SK-N-SH (cell line): ENCODE data around the gene LENEP. TPM values are rescaled to one million over a fixed set of nuclear protein-coding genes. Genes with fewer than 3 reads are reported as not detected.
A peak's percentile ranks its signal among the peaks of the same experiment; 100 is the strongest.

Source experiments
- CTCF ChIA-PET: fragments of 300-600, 350-600 bp; formaldehyde crosslinking; extraction: SDS; loops from one replicate; lab custom pipeline; 2021; lab: Yijun Ruan, JAX
- POLR2A ChIA-PET: fragments of 350-600 bp; sonication (Branson Sonifier 250); formaldehyde crosslinking; extraction: SDS; loops from one replicate; lab custom pipeline; 2020; ENCODE audit warnings: antibody characterized with exemption, inconsistent platforms; lab: Yijun Ruan, JAX
- DNase-seq: peaks from one replicate; pipeline ENCODE4 v3.0.0; 2012
- H2AFZ ChIP-seq: fragments of 200-600 bp; sonication (generic); 2 replicates; pipeline ENCODE4 v1.8.1; 2016; ENCODE audit warnings: antibody characterized with exemption, mild to moderate bottlenecking, low read depth
- H3F3A ChIP-seq: fragments of 200-600 bp; sonication (generic); replicated peaks from 2 replicates; pipeline ENCODE3; 2016; ENCODE audit warnings: antibody characterized with exemption, mild to moderate bottlenecking; ENCODE audit not compliant: insufficient read depth
- H3K27ac ChIP-seq, 2 experiments: fragments of 200-500 bp in 1 of 2; fragments of 200-600 bp in 1 of 2; sonication (Bioruptor generic) in 1 of 2; sonication (generic), shearing (Covaris generic) in 1 of 2; 2 replicates each; pipeline versions ENCODE4 v1.5.1 to v1.6.1; 2014 to 2016; ENCODE audit warnings: low read depth in 2 of 2, inconsistent platforms in 1 of 2, low read length in 1 of 2, mild to moderate bottlenecking in 1 of 2, mixed read lengths in 1 of 2
- H3K27me3 ChIP-seq: fragments of 200-600 bp; sonication (generic), shearing (Covaris generic); 2 replicates; pipeline ENCODE4 v1.6.1; 2016; ENCODE audit warnings: mixed run types; ENCODE audit not compliant: insufficient read depth
- H3K36me3 ChIP-seq, 2 experiments: fragments of 200-500 bp in 1 of 2; fragments of 200-600 bp in 1 of 2; sonication (Bioruptor generic) in 1 of 2; sonication (generic) in 1 of 2; replicated peaks in 1 of 2; 2 replicates each; pipeline versions ENCODE3 to v1.5.1; 2014 to 2016; ENCODE audit warnings: low read length in 1 of 2, mild to moderate bottlenecking in 1 of 2; ENCODE audit not compliant: insufficient read depth in 2 of 2, control insufficient read depth in 1 of 2
- H3K4me1 ChIP-seq, 2 experiments: fragments of 200-500 bp in 1 of 2; fragments of 200-600 bp in 1 of 2; sonication (Bioruptor generic) in 1 of 2; sonication (generic), shearing (Covaris generic) in 1 of 2; 2 replicates each; pipeline versions ENCODE4 v1.5.1 to v1.6.1; 2014 to 2016; ENCODE audit warnings: low read depth in 1 of 2, low read length in 1 of 2, mixed run types in 1 of 2; ENCODE audit not compliant: insufficient read depth in 2 of 2, control insufficient read depth in 1 of 2
- H3K4me2 ChIP-seq: fragments of 200-600 bp; sonication (generic), shearing (Covaris generic); 2 replicates; pipeline ENCODE4 v1.6.1; 2017; ENCODE audit warnings: mixed run types
- H3K4me3 ChIP-seq, 2 experiments: fragments of 200-500 bp in 1 of 2; fragments of 200-600 bp in 1 of 2; sonication (Bioruptor generic) in 1 of 2; sonication (generic), shearing (Covaris generic) in 1 of 2; 2 replicates each; pipeline versions ENCODE4 v1.5.1 to v1.8.1; 2014 to 2016; ENCODE audit warnings: low read depth in 2 of 2, inconsistent platforms in 1 of 2, low read length in 1 of 2, mild to moderate bottlenecking in 1 of 2, mixed read lengths in 1 of 2, moderate library complexity in 1 of 2
- H3K79me2 ChIP-seq: fragments of 200-600 bp; sonication (generic); 2 replicates; pipeline ENCODE4 v1.8.1; 2017; ENCODE audit warnings: mild to moderate bottlenecking; ENCODE audit not compliant: insufficient read depth
- H3K9ac ChIP-seq: fragments of 200-600 bp; sonication (generic); 2 replicates; pipeline ENCODE4 v1.6.1; 2017; ENCODE audit warnings: mixed run types
- H3K9me2 ChIP-seq: fragments of 200-600 bp; sonication (generic); 2 replicates; pipeline ENCODE4 v1.6.1; 2017; ENCODE audit warnings: mixed run types
- H3K9me3 ChIP-seq: fragments of 200-600 bp; sonication (generic); 2 replicates; pipeline ENCODE4 v1.6.1; 2017; ENCODE audit warnings: mixed run types, mild to moderate bottlenecking, moderate library complexity
- H4K20me1 ChIP-seq: fragments of 200-600 bp; sonication (generic); 2 replicates; pipeline ENCODE4 v1.6.1; 2017; ENCODE audit warnings: mild to moderate bottlenecking, mixed run types; ENCODE audit not compliant: insufficient read depth
- CHD2 ChIP-seq: fragments of 150-350 bp; IDR thresholded peaks from 2 replicates; pipeline ENCODE4 v1.6.1; 2018; ENCODE audit warnings: low read length; ENCODE audit not compliant: partially characterized antibody
- ELF1 ChIP-seq: IDR thresholded peaks from 2 replicates; pipeline ENCODE4 v1.4.0; 2012
- EP300 ChIP-seq, 2 experiments: IDR thresholded peaks; 2 replicates each; pipeline versions ENCODE4 v1.4.0 to v1.6.1; 2012; ENCODE audit warnings: borderline replicate concordance in 1 of 2, low read depth in 1 of 2, low read length in 1 of 2
- FOSL2 ChIP-seq: IDR thresholded peaks from 2 replicates; pipeline ENCODE4 v1.4.0; 2012; ENCODE audit warnings: low read depth, mild to moderate bottlenecking, moderate library complexity, borderline replicate concordance
- GABPA ChIP-seq: IDR thresholded peaks from 2 replicates; pipeline ENCODE4 v1.4.0; 2012; ENCODE audit warnings: low read depth, mild to moderate bottlenecking
- GATA2 ChIP-seq: sonication (generic); formaldehyde crosslinking; IDR thresholded peaks from 2 replicates; pipeline ENCODE4 v1.5.0; 2020; ENCODE audit warnings: mild to moderate bottlenecking, missing genetic modification reagents
- JUND ChIP-seq: IDR thresholded peaks from 2 replicates; pipeline ENCODE4 v1.4.0; 2012
- MEF2A ChIP-seq: IDR thresholded peaks from 2 replicates; pipeline ENCODE4 v1.4.0; 2012; ENCODE audit warnings: low read depth, borderline replicate concordance
- MXI1 ChIP-seq: IDR thresholded peaks from 2 replicates; pipeline ENCODE4 v1.6.1; 2012; ENCODE audit warnings: mild to moderate bottlenecking, low read depth, low read length, improper control_type of control experiment
- PBX3 ChIP-seq: IDR thresholded peaks from 2 replicates; pipeline ENCODE4; 2012
- POLR2AphosphoS5 ChIP-seq: IDR thresholded peaks from 2 replicates; pipeline ENCODE4 v1.6.1; 2012; ENCODE audit warnings: low read depth, low read length
- RAD21 ChIP-seq: IDR thresholded peaks from 2 replicates; pipeline ENCODE4 v1.6.1; 2012; ENCODE audit warnings: mild to moderate bottlenecking, low read length
- SIN3A ChIP-seq: IDR thresholded peaks from 2 replicates; pipeline ENCODE4 v1.6.1; 2012; ENCODE audit warnings: low read depth, mild to moderate bottlenecking, low read length, moderate library complexity, borderline replicate concordance
- TAF1 ChIP-seq: IDR thresholded peaks from 2 replicates; pipeline ENCODE4 v1.6.1; 2012; ENCODE audit warnings: low read depth, mild to moderate bottlenecking, low read length, moderate library complexity, borderline replicate concordance
- TCF12 ChIP-seq: IDR thresholded peaks from 2 replicates; pipeline ENCODE4 v1.4.0; 2012
- TEAD4 ChIP-seq: IDR thresholded peaks from 2 replicates; pipeline ENCODE4 v1.4.0; 2012; ENCODE audit warnings: mild to moderate bottlenecking, borderline replicate concordance; ENCODE audit not compliant: insufficient read depth
- YY1 ChIP-seq: IDR thresholded peaks from 2 replicates; pipeline ENCODE4 v1.4.0; 2012; ENCODE audit warnings: low read depth, mild to moderate bottlenecking
- WGBS: methylation state at CpG from one replicate; pipeline ENCODE4 v1.1.6; 2017; ENCODE audit warnings: low lambda C conversion rate; 5-methylcytosine and 5-hydroxymethylcytosine counted together
- polyA plus RNA-seq, 3 experiments: library from polyadenylated mRNA; depleted of rRNA; stranded (reverse); fragments of >200 nt; gene quantifications; 2 replicates each; pipeline ENCODE4 v1.2.3, GENCODE V29; 2012
- TF ChIP-seq, protein P1 (sequence below): fragments of 150-350 bp; IDR thresholded peaks from 2 replicates; pipeline ENCODE4 v1.6.1; 2016; ENCODE audit warnings: mild to moderate bottlenecking, low read depth, low read length
- TF ChIP-seq, protein P2 (sequence below): IDR thresholded peaks from 2 replicates; pipeline ENCODE4 v1.4.0; 2012; ENCODE audit warnings: low read depth, borderline replicate concordance
- TF ChIP-seq, protein P3 (sequence below): IDR thresholded peaks from 2 replicates; pipeline ENCODE4 v1.4.0; 2012; ENCODE audit warnings: low read depth

Gene LENEP
- polyA plus RNA-seq, 1 of the 3 experiments (the other 2 are of a cell fraction), result not detected

DNA sequence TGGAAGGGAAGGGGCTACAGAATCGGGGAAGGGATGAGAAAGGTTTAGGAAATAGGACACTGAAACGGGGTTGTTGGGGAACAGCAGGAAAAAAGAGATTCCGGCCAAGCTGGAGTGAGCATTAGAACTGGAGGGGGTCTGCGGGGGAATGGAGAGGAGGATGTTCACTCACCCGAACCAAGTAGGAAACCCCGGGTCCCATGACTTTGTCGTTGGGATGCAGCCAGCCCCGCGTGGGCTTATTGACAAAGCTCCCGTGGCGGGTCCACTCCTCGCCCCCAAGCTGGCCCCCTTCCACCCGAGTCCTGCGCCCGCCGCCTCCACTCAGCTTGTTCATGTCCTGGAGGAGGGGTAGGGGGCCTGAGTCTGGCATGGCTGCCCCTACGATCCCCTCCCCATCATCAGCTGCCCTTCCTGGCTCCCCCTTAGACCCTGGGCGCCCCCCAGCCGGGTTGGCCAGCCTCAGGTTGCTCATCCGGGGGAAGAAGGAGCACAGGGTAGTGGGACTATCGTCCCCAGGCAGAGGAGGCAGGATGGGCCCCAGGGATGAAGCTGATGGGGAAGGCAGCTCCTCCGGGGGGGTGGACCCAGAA lies 23.4 kb upstream of the LENEP start:
- peak overlapping the region; percentile 97 to 99 for H3K27ac ChIP-seq
- H2AFZ ChIP-seq, result no peak overlapping the region
- no peaks in the 10 kb centered on the region for H3K27me3 ChIP-seq
- H4K20me1 ChIP-seq, result peaks cover 27% of the 10 kb centered on the region
- peak overlapping the region; percentile 88 for H3K9ac ChIP-seq
- H3F3A ChIP-seq, result peaks cover 43% of the 10 kb centered on the region
- peak overlapping the region; percentile 77 to 90 for H3K4me3 ChIP-seq
- DNase-seq, result no peak
- WGBS, result 5% methylated on average over 13 of the region's 22 CpGs
- no peaks in the 10 kb centered on the region for H3K9me3 ChIP-seq
- ChIA-PET POLR2A (interaction anchor here (0.5 to 3.7 kb wide), 15 partner anchors 8 to 198 kb away, joined by 3 to 25 read pairs (median 6); partner anchors contain the start of genes ADAM15, EFNA3, FLAD1 and LENEP), CTCF (interaction anchor here (0.7 to 37.5 kb wide), 9 partner anchors 9 to 197 kb away, joined by 3 to 640 read pairs (median 4); partner anchors contain the start of genes ADAM15, FLAD1, LENEP and PYGO2)
- H3K79me2 ChIP-seq, result peaks cover 70% of the 10 kb centered on the region
- no peak for TF ChIP-seq PBX3
- H3K36me3 ChIP-seq, result peaks cover 30 to 32% of the 10 kb centered on the region in 2 experiments
- no peaks in the 10 kb centered on the region for H3K9me2 ChIP-seq
- H3K4me2 ChIP-seq, result peak overlapping the region; percentile 98
- peaks cover 18 to 61% of the 10 kb centered on the region in 2 experiments for H3K4me1 ChIP-seq

DNA sequence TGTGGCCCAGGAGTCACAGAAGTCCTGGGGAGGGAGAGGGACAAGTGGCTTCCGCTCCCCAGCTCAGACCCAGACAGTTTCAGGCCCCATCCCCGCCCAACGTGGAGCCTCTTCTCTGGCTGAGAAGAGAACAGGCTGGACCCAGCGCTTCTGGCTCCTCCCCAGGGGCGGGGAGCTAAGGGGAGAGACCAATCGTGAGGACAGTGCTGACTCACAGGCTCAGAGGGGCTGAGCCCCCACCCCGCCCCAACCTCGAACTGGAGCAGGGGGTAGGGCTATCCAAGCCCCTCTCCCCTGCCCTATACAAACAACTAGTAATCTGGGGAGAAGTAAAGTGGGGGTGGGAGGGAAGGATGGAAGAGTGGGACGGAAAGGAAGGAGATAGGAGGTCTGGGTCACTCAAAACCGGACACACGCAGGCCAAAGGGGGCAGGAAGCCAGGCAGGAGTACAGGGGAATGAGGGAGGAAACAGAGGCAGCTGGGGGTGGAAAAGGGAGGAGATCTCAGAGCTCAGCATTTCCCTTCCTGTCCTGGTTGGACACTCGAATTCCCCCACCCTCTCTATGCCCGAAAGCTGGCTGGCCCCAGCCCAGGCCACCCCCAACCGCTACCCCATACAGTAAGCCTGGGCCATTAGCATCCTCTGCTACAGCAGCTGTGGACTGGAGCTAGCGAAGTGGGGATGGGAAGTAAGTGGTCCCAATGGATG lies 22.6 kb upstream of the LENEP start, which contains the start of gene SHC1:
TSS of gene SHC1 (minus strand) at position 117 of the 710 bp plus-strand sequence. CDS start 221 bp downstream, outside the sequence.
- Histone ChIP-seq H3K27me3 (no peaks in the 10 kb centered on the region), H2AFZ (no peak within 1 kb of the TSS), H3K79me2 (peaks cover 70% of the 10 kb centered on the region), H3K4me3 (peak within 1 kb of the TSS; percentile 77 to 90), H3K4me2 (peak within 1 kb of the TSS; percentile 98), H3K36me3 (peaks cover 24 to 25% of the 10 kb centered on the region in 2 experiments), H3K27ac (peak within 1 kb of the TSS; percentile 97 to 99), H3K4me1 (peaks cover 18 to 63% of the 10 kb centered on the region in 2 experiments), H3F3A (peaks cover 40% of the 10 kb centered on the region), H3K9me2 (no peaks in the 10 kb centered on the region), H4K20me1 (peaks cover 27% of the 10 kb centered on the region), H3K9ac (peak within 1 kb of the TSS; percentile 88), H3K9me3 (no peaks in the 10 kb centered on the region)
- ChIA-PET POLR2A (interaction anchor here (0.5 to 3.7 kb wide), 15 partner anchors 9 to 197 kb away, joined by 3 to 25 read pairs (median 6); partner anchors contain the start of genes ADAM15, EFNA3, FLAD1 and LENEP), CTCF (interaction anchor here (0.7 to 37.5 kb wide), 9 partner anchors 9 to 197 kb away, joined by 3 to 640 read pairs (median 7); partner anchors contain the start of genes FLAD1, LENEP, PYGO2 and ZBTB7B)
- DNase-seq, result peak; percentile 90
- 6% methylated on average over 13 of the region's 15 CpGs for WGBS
- TF ChIP-seq YY1 (no peak), FOSL2 (peak; percentile 64; the same call in 1 of the 2 replicates), ELF1 (no peak), RAD21 (no peak), MXI1 (peak; percentile 84), SIN3A (peak; percentile 53; the same call in 1 of the 2 replicates), EP300 (IDR thresholded peaks at IDR 0.05; ENCODE audit: borderline replicate concordance in 1 of 2, low read depth in 1 of 2, low read length in 1 of 2) (no peak; a peak in 1 of 4 replicates), JUND (peak; percentile 35; the same call in 1 of the 2 replicates), TCF12 (no peak), GATA2 (CRISPR knock-in tag) (no peak), GABPA (peak; percentile 66), MEF2A (no peak), CHD2 (peak; percentile 71), POLR2AphosphoS5 (peak; percentile 99), TAF1 (peak; percentile 95), TEAD4 (no peak)
- TF ChIP-seq, protein P1, sequence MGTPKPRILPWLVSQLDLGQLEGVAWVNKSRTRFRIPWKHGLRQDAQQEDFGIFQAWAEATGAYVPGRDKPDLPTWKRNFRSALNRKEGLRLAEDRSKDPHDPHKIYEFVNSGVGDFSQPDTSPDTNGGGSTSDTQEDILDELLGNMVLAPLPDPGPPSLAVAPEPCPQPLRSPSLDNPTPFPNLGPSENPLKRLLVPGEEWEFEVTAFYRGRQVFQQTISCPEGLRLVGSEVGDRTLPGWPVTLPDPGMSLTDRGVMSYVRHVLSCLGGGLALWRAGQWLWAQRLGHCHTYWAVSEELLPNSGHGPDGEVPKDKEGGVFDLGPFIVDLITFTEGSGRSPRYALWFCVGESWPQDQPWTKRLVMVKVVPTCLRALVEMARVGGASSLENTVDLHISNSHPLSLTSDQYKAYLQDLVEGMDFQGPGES, result no peak
- TF ChIP-seq, protein P2, sequence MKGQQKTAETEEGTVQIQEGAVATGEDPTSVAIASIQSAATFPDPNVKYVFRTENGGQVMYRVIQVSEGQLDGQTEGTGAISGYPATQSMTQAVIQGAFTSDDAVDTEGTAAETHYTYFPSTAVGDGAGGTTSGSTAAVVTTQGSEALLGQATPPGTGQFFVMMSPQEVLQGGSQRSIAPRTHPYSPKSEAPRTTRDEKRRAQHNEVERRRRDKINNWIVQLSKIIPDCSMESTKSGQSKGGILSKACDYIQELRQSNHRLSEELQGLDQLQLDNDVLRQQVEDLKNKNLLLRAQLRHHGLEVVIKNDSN, result no peak
- TF ChIP-seq, protein P3, sequence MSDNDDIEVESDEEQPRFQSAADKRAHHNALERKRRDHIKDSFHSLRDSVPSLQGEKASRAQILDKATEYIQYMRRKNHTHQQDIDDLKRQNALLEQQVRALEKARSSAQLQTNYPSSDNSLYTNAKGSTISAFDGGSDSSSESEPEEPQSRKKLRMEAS, result peak; percentile 47
